PC-3 (cell line): Measurements from ENCODE around the gene DGAT2.

ENCODE experiments used
- CTCF ChIP-seq: fragments of 300-600 bp; sonication (generic); conservative IDR thresholded peaks from 2 replicates; pipeline ENCODE4 v1.5.1; 2017; ENCODE audit warnings: antibody characterized with exemption, low read depth, mild to moderate bottlenecking, low read length
- EZH2 ChIP-seq: fragments of 300-600 bp; sonication (generic); IDR thresholded peaks from one replicate; pipeline ENCODE4 v1.6.1; 2017; ENCODE audit warnings: antibody characterized with exemption, mild to moderate bottlenecking, low read length; ENCODE audit not compliant: unreplicated experiment
- EZH2phosphoT487 ChIP-seq: fragments of 300-600 bp; sonication (generic); IDR thresholded peaks from 2 replicates; pipeline ENCODE4 v1.6.1; 2018; ENCODE audit warnings: mild to moderate bottlenecking, antibody characterized with exemption, low read length, borderline replicate concordance

GRCh38 chr11:75813622-75814039, 45.1 kb downstream of the DGAT2 start:
- no peak for TF ChIP-seq CTCF
- TF ChIP-seq EZH2phosphoT487, result no peak
- TF ChIP-seq EZH2, result no peak
